ENCODE data around the gene COL4A2.
"Not testable (repeated sequence)": the region's sequence is repeated elsewhere in the genome, so short reads cannot be mapped to it uniquely, and the experiment has no call there.

Gene COL4A2

DNA sequence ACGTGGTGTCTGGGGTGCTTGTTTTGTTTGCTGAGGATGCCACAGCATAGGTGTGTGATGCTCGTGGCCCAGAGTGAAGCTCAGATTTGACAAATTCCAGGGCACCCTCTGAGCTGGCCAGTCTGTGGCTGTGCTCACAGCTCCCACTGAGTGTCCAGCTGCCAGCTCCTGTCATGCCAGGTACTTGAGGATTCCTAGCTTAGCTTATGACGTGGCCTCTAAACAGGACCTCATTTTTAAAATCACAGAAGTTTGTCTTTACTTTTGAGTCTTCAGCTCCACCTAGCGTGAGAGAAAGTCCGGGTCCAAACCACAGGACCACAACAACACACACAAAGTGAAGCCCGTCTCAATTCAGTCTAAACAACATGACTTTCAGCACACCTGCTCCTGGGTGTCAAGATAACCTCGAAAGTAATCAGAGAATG lies 137.2 kb downstream of the COL4A2 start:
- no peak for FAIRE-seq

DNA sequence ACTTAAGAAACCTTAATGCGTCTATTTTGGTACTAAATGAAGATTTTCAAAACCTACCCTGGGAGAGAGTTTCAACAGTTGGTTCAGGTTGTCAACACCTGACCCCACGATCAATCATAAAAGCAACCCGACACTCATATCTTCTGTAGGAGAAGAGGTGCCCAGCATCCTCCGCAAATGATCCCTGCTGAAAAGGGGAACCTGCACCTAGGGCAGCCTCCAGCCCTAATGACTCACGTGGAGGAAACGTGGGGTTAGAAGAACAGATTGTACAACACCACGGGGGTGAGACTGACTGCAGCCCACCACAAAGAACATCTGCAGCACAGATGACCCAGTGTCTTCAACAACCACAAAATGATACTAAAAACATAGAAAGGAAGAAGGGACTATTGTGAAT lies 138.1 kb downstream of the COL4A2 start:
- FAIRE-seq: no peak

DNA sequence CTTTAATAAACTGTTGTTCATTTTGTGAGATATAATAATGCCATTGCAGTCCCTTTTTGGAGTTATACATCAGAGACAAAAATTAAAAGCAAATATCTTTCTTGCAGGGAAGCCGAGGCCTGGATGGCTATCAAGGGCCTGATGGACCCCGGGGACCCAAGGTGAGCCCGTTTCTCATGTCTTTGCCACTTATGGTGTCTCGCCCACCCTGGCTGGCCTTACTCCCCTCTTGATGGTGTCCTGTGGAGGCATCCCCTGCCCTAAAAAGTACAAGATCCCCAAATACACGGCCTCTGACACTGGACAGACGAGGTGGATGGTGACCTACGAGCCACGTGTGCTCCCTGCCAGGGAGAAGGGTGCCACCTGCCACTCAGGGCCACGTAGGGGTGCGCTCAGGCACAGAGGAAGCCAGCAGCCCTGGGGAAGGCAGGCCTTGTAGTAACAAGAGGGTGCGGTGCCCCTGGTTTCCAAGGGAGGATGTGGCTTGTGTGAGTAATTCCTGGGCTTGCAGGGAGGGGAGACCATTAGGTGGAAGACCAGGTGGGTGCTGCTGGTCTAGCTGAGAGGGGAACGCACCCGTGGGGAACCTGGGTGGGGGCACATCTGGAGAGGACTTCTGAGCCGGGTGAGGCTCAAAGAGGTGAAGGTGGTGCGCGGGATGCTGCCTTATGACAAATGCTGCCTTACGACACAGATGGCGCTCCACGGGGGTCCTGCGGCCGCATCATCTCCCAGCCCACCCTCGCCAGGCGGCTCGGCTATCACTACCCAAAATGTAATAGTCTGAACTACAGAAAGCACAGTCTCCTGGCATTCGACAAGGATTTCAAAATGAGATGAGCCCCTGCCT lies 138.9 kb downstream of the COL4A2 start:
- FAIRE-seq: no peak

DNA sequence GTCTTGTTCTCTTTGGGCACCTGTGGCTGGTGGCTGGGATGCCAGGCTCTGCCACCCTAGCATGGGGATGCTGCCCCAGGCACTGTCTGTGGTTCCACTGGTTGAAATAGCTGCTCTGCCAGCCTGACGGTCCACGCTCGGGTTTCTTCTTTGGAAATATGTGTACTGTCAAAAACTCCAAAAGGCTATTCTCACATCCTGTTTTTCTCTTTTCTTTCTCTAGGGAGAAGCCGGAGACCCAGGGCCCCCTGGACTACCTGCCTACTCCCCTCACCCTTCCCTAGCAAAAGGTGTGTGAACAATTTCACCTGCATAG lies 139.4 kb downstream of the COL4A2 start:
- no peak for FAIRE-seq

DNA sequence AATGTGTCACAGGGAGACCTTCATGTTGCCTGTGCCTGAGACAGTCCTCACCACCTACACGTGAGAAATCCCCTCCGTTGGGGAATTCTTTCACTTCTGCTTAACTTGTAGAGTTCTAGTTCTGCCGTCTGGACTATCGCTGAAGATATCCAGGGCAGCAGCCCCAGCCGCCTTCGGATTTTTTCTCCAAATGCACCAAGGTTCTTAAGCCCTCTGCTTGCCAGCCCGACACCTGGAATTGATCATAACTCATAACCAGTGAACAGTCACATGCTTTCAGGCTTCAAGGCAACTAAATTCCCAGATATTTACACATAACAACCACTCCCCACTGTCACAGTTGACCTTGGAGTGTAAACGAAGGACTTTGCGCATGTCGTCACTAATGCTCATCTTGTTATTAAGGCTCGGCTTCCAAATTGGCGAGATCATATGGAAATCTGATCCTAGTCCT lies 140.0 kb downstream of the COL4A2 start:
- FAIRE-seq: no peak

DNA sequence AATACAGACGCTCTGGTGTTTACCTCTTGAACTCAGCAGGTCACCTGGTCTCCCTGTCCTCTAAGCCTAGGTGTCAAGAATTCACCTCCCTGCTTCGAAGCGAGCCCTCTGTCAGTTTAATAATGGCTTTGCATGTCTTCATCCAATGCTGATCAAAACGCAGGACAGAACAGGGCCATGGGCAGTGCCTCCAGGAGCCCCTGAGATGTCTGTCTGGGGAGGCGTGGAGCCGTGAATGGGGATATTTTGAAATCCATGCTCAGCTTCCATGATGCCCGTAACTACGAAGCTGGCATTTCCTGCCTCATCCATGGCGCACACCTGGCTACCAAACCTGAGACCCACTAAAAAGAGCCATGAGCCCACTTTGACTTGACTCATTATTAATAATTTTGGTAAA lies 140.7 kb downstream of the COL4A2 start:
- no peak for FAIRE-seq

DNA sequence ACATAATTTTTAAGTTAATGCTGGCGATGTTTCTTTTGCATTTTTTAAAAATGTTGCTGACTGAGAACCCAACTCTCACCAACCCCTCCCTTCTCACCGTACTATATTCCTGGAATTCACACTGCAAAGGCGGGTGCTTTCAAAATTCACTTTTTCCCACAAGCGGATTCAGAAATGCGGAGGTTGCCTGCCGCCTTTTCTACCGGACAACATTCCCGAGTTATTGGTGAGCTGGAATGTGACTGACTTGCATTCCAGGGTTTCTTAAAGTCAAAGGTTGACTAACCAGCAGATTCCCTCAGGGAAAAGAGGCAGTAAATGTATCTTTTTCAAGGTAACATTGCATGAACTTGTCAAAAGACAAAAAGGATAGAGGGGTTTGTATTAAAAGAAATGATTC lies 141.1 kb downstream of the COL4A2 start:
- no peak for FAIRE-seq

DNA sequence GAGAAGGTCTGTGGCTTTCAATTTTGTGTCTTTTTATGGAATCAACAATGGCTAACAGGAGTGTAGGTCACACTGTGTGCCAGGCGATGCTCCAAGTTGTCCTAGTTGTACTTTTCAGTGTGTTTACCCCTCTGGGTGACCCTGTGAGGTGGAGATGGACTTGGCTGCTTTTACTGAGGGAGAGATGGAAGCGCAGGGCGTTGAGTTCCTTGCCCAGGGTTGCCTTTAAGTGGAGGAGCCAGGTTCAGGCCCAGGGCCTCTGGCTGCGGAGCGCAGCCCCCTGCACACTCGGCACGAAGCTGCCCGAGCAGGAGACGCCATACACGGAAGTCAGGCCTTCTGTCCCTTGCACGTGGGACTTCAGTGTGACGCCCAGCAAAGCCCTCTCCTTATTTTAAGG lies 141.6 kb downstream of the COL4A2 start:
- no peak for FAIRE-seq

DNA sequence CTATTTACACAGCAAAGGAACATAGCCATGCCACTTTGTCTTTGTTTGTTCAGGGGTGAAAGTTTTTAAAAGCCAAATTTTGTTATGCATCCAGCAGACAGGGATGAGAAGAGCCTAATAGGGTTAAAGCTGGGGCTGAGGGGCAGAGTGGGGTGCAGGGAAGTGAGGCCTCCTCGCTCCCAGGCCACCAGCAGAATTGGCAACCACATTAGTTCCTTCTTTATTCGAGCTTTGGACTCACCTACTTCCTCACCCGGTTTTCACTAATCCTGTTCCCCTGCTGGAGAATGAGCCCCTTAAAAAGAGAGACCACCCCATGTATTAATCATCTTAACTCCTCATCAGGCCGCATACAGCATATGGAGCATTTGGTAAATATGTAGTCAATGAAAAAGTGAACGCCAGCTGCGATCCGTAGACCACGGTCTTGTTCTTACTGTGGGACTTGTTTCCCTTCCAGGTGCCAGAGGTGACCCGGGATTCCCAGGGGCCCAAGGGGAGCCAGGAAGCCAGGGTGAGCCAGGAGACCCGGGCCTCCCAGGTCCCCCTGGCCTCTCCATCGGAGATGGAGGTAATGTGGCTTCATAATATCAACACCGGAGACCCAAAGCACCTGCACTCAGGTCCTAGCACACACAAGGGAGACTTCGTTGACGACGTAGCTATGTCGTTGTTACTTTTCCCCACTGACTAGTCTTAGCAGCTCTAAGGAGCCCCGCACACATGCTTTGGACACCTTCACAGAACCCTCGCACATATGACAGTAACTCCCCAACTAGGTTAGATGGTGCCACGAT lies 142.3 kb downstream of the COL4A2 start:
- FAIRE-seq: no peak

DNA sequence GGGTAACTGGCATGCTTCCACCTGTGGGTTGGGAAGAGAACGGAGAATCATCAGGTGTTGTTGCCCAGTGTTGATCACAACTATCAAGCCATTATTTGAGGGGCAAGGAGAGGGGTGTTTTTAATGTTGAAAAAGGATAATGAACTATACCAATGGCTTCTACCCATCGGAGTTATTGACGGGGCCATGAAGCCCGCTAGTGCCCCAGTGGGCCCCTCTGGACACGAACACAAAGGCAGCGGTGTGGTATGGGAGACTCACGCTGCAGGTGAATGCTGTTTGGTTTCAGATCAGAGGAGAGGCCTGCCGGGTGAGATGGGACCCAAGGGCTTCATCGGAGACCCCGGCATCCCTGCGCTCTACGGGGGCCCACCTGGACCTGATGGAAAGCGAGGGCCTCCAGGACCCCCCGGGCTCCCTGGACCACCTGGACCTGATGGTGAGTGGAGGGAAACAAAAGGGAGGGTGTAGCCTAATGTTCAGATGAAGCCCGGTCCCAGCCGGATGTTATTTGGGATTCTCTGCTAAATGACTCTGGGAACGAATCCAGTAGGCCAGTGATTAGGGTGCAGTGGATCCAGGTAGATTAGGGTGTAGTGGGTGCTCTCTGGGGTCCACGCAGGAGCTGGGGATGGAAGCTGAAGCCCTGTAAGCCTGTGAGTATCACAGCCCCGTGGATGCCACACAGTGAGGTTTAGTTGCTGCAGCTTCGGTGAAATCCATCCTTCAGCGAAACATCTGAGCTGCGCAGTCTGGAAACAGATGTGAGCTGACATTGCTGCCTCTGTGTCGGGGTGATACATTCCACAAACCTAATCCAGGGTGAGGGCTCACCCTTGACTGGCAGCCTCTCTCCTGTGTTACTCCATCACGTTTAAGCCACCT lies 143.2 kb downstream of the COL4A2 start:
- no peak for FAIRE-seq

DNA sequence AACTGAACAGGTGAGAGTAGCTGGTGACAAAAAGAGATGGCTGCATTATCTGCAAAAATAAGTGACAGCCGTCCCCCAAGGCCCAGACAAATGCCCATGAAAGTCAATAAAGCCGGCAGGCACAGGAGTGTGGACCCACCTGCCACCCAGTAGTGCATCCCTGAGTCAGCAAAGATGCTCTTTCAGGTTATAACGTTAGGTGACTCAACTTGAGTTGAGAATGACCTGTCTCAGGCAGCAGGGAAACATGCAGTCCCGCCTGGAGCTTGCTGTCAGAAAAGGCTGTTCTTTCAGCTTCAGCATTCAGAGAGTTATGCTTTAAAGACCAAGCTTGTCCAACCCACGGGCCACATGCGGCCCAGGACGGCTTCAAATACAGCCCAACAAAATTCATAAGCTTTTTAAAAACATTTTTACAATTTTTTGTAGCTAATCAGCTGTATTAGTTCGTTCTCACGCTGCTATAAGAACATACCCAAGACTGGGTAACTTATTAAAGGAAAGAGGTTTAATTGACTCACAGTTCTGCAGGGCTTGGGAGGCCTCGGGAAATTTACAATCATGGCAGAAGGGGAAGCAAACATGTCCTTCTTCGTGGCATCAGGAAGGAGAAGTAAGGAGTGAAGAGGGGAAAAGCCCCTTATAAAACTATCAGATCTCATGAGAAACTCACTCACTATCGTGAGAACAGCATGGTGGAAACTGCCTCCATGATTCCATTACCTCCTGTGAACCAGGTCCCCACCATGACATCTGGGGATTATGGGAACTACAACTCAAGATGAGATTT lies 144.1 kb downstream of the COL4A2 start:
- FAIRE-seq: no peak

DNA sequence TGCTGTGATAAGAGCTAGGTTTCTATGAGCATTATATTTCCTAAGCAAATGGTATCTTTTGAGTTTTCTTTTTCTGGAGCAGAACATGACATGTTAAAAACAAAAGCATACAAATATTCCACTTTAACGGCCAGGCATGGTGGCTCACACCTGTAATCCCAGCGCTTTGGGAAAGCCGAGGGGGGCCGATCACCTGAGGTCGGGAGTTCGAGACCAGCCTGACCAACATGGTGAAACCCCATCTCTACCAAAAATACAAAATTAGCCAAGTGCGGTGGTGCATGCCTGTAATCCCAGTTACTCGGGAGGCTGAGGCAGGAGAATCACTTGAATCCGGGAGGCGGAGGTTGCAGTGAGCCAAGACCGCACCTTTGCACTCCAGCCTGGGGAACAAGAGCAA lies 146.0 kb downstream of the COL4A2 start:
- FAIRE-seq: not testable (repeated sequence)

DNA sequence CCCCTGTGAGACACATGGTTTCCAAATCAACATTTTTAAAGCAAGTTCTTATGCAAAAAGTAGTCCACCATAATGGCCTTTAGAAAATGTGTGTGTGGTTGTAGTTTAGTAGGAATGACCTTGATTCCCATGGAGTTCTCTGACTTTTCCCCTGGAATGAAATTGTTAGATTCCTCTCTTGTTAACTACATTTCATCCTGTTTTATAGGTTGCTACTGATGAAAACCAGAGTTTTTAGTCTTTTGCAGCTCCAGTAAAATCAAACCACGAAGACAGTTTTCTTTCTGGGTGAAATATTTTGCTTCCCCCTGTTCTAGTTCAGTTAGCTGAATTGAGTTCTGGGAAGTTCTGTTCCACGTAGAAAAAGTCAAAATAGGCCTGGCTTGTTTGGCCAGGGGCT lies 146.7 kb downstream of the COL4A2 start:
- no peak for FAIRE-seq

DNA sequence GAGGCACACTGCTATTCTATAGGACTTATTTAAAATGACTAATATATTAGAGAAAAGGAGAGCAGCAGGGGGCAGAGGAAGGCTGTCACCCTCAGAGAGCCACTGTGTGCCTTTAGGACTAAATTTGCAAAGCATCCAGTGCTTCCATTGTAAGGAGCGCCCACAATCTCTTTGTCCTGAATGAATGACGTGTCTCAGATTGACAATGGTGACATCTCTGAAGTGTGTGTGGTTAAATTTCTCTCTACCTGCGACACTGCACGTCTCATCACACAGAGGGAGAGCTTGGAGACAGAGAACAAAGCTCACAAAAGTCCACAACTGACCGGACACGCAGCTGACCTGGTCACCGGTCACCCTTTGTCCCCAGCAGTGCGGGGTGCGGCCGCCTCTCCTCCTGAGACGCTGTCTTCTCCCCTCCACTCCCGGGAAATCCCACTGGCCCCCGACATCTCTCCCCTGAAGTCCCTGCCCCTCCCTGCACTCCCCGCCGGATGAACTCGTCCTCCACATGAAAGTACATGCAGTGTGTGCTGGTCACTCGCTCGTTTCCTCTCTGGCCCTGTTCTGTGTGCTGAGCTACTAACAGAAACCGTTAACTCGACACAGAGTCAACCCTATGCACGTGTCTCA lies 147.3 kb downstream of the COL4A2 start:
- FAIRE-seq: no peak

DNA sequence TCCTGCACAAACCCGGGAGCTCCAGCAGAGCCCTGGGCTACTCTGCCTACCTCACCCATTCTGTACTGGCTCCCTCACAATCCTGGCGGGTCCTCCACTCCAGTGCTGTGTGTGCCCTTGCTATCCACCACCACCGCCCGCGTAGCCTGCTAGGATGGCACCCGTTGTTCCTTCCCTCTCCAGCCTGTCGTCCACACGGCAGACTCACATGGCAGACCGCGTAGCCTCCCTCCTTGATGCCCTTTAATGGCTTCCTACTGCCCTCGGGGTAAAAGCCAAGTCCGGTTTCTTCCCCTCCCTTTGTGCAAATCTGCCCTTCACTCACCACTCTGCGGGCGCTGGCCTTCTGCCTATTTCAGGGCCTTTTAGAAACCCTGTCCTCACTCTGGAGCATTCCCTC lies 147.9 kb downstream of the COL4A2 start:
- no peak for FAIRE-seq

DNA sequence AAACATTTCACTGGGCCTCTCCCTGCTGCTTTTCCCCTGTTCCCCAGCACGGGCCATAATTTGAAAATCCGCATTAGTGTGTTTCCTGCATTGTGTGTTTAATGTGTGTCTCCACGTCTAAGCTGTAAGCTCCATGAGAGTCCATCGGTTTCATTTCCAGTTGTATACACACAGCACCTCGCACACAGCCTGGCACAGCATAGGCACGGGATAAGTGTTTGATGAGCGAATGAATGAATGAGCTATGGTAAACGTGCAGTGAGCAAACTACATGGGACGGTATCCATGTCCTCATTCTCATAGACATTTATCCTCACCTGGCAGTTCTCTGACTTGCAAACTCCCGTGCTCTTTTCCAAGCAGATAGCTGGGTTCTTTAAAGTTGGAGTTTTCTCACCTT lies 148.4 kb downstream of the COL4A2 start:
- no peak for FAIRE-seq

DNA sequence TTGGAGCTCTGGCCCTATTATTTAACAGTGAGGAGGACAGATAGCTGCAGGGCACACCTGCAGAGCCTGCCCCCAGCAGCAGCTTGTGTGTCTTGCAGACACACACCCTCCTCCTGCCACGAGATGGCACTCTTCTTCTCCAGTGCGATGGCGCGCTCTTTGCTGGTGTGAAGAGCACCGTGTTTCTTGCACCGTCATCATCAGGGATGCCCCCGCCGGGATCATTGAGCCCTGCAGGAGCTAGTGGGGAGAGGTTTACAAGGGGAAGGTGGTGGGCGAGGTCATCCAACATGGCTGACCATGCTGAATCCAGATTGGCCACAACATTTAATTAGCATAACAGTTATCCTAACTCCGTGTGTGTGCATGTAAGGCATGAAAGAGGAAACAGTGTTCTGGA lies 148.9 kb downstream of the COL4A2 start:
- no peak for FAIRE-seq

DNA sequence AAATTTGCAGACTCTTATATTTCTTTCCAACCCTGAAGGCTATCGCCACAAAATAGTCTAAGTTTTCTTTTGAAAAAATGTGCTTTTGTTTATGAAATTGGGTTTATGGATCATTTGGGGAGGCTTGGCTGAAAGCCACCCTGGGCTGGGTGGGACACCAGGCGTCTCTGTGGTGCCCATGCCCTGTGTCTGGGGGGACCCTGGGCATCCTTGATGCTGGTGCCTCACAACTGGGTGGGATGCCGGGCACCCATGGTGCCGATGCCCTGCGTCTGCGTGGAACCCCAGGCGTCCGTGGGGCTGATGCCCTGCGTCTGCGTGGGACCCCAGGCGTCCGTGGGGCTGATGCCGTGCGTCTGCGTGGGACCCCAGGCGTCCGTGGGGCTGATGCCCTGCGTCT lies 149.5 kb downstream of the COL4A2 start:
- no peak for FAIRE-seq

DNA sequence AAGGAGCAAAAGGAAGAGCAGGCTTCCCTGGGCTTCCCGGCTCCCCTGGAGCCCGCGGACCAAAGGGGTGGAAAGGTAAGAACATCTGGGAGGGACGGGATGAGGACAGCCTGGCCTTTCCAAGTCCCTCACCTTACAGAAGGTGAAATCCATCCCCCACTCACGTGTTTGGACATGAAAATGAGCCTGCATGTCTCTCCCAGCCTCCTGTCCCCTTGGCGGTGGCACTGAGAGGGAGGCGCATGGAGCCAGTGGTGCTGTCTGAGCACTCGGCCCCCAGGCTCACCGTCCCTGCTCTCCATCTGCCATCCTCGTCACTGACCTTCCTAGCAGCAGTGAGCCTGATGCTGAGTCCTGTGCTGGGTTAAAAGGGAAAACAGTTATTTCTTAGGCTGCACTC lies 150.3 kb downstream of the COL4A2 start:
- no peak for FAIRE-seq

DNA sequence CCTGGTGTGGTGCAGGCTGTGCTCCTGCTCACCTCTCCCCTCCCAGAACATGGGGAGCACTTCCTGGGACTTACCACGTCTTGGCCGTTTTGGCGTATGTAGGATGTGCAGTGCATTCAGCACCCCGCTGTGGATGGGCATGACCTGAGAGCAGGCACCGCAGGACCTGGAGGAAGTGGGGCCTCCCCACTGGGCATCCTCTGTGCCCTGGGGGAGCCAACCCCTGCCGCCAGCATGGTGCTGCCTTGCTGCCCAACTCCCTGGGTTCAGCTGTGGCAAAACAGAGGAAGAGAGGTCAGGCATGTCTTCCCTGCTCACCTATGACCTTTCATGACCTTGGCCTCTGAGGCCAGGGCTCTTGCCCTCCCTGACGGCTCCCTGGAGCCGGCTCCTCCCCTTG lies 150.9 kb downstream of the COL4A2 start:
- no peak for FAIRE-seq

DNA sequence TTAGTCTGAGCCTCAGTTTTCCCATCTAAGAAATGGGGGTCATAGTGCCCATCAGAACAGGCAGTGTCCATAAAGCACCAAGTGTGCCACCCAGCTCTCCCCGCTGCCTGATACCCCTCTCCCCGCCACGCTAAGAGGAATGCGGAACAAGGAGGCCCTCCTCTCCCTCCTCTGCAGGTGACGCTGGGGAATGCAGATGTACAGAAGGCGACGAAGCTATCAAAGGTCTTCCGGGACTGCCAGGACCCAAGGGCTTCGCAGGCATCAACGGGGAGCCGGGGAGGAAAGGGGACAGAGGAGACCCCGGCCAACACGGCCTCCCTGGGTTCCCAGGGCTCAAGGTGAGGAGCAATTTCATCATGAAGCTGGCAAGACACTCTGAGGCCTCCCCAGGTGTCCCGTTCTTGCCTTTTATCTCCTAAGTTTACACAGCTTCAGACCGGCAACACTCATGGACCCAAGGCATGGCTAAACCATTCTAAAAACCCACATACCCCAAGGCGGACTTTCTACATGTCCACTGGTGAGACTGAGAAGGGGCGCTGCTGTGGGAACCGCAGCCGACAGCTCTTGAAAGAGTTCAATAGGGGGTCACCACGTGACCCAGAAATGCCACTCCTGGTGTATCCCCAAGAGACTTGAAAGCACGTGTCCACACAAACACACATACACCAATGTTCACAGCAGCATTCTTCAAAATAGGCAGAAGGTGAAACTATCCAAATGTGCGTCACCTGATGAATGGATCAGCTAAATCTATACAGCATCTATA lies 151.7 kb downstream of the COL4A2 start:
- no peak for FAIRE-seq

Data from A204.1 (cell line).